CD4-positive, alpha-beta T cell (primary cell): Measurements from ENCODE around the gene GARIN1A. TPM values are rescaled to one million over a fixed set of nuclear protein-coding genes. Genes with fewer than 3 reads are reported as not detected.

ENCODE experiments used
- ATAC-seq: fragments of 200-7000 bp; cut with Tn5 transposase; one replicate; pipeline ENCODE4 v1.10.0; 2022; ENCODE audit warnings: mild to moderate bottlenecking; ENCODE audit not compliant: poor library complexity
- CTCF ChIA-PET: fragments of 350-600 bp; sonication (Branson Sonifier 250); formaldehyde crosslinking; loops from one replicate; lab custom pipeline; 2021; ENCODE audit warnings: antibody characterized with exemption, inconsistent platforms; lab: Charles Lee
- POLR2A ChIA-PET: fragments of 350-600 bp; sonication (Branson Sonifier 250); formaldehyde crosslinking; loops from one replicate; lab custom pipeline; 2021; ENCODE audit warnings: antibody characterized with exemption, inconsistent platforms; lab: Charles Lee
- DNase-seq, 14 experiments: peaks; one replicate each; pipeline ENCODE4 v3.0.0-alpha.2; 2013 to 2020; ENCODE audit warnings: mixed read lengths in 2 of 14
- H3K27ac ChIP-seq, 2 donors: one replicate each; pipeline versions ENCODE4 v1.5.1 to v1.7.0; 2013; ENCODE audit warnings: low read length in 2 of 2, low read depth in 1 of 2, mild to moderate bottlenecking in 1 of 2
- H3K27me3 ChIP-seq, 2 experiments: 1 replicate in 1 of 2; 2 replicates in 1 of 2; pipeline versions ENCODE4 v1.6.1 to v1.7.0; 2013; ENCODE audit warnings: low read length in 2 of 2, control low read depth in 1 of 2, mild to moderate bottlenecking in 1 of 2, moderate library complexity in 1 of 2; ENCODE audit not compliant: insufficient read depth in 2 of 2, control insufficient read depth in 1 of 2
- H3K36me3 ChIP-seq: one replicate; pipeline ENCODE4 v1.6.1; 2013; ENCODE audit warnings: low read length, control low read depth; ENCODE audit not compliant: insufficient read depth
- H3K4me1 ChIP-seq: one replicate; pipeline ENCODE4 v1.6.1; 2013; ENCODE audit warnings: low read length, control low read depth; ENCODE audit not compliant: insufficient read depth
- H3K4me3 ChIP-seq: one replicate; pipeline ENCODE4 v1.5.1; 2013; ENCODE audit warnings: mild to moderate bottlenecking, low read length, moderate library complexity
- H3K9me3 ChIP-seq, 2 experiments: 1 replicate in 1 of 2; 2 replicates in 1 of 2; pipeline versions ENCODE4 v1.6.1 to v1.7.0; 2013; ENCODE audit warnings: low read length in 2 of 2, mild to moderate bottlenecking in 2 of 2, control low read depth in 1 of 2, moderate library complexity in 1 of 2; ENCODE audit not compliant: control insufficient read depth in 1 of 2, insufficient read depth in 1 of 2
- H3K27ac Mint-ChIP-seq: one replicate; pipeline ENCODE4 v1.8.0; 2020; ENCODE audit warnings: mixed read lengths
- H3K27me3 Mint-ChIP-seq: one replicate; pipeline ENCODE4 v1.8.0; 2021; ENCODE audit warnings: mixed read lengths
- H3K36me3 Mint-ChIP-seq: one replicate; pipeline ENCODE4 v1.8.0; 2021; ENCODE audit warnings: low read depth, mixed read lengths
- H3K4me1 Mint-ChIP-seq: one replicate; pipeline ENCODE4 v1.8.0; 2021; ENCODE audit warnings: low read depth, mixed read lengths
- H3K4me3 Mint-ChIP-seq: one replicate; pipeline ENCODE4 v1.8.0; 2020; ENCODE audit warnings: mild to moderate bottlenecking, mixed read lengths
- H3K9me3 Mint-ChIP-seq: one replicate; pipeline ENCODE4 v1.8.0; 2020; ENCODE audit warnings: mixed read lengths
- intact Hi-C, 2 experiments: fragments of 100-400 bp; cut with DNase I in 1 of 2; cut with micrococcal nuclease in 1 of 2; formaldehyde crosslinking; loops; one replicate each; pipeline versions ENCODE4 v1.15.1 to v1.9.0; 2023 to 2025; cut with DNase I, micrococcal nuclease
- total RNA-seq, 174 experiments: library from RNA in 2 of 174; stranded (reverse) in 2 of 174; gene quantifications; one replicate each; pipeline ENCODE4 v1.2.3 and lab custom pipeline; 2021 to 2026
- TF ChIP-seq, protein P1 (sequence below): fragments of 200-600 bp; IDR thresholded peaks from one replicate; pipeline ENCODE4 v1.8.0; 2022; ENCODE audit warnings: antibody characterized with exemption, mild to moderate bottlenecking

Gene GARIN1A
- total RNA-seq, 2 experiments from 2014 or later = 0.71 to 0.73 TPM

DNA sequence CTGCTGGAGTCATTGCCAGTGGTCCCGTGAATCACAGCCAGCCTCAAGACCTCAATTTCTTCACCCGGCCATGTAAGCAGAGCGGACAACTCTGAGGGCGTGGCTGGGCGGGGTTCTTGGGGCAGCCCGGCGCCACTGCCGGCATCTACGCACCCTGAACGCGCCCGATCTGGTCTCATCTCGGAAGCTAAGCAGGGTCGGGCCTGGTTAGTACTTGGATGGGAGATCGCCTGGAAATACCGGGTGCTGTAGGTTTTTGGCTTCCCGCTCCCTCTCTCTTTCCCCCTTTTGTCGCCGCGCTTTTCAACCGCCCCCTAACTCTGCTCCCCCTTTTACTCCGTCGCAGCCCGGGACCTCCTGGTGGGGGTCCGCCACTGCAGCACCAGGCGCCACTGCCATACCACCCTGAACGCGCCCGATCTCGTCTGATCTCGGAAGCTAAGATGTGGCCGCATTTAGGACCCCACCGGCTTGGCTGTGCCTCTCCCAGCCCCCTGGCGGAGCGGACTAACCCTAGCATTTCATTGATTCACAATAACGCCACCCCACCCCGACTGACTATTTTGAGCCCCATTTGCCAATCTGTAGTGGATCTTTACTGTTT, 25.3 kb downstream of the GARIN1A start:
- H3K4me3 ChIP-seq = peak overlapping the region; percentile 13
- peak in 13 of 14 experiments; percentile 2 to 71 (median 20) for DNase-seq
- H3K4me1 Mint-ChIP-seq = peaks cover 6% of the 10 kb centered on the region
- H3K27ac Mint-ChIP-seq = no peak overlapping the region
- intact Hi-C loops = no loop called here
- H3K36me3 ChIP-seq = no peaks in the 10 kb centered on the region
- ATAC-seq = peak; percentile 63
- no peaks in the 10 kb centered on the region for H3K9me3 Mint-ChIP-seq
- no peak overlapping the region for H3K27ac ChIP-seq
- CTCF ChIA-PET = no interaction called here
- POLR2A ChIA-PET = no interaction called here
- no peaks in the 10 kb centered on the region for H3K36me3 Mint-ChIP-seq
- H3K27me3 ChIP-seq = peaks cover 40 to 51% of the 10 kb centered on the region in 2 experiments
- peaks cover 0 to 10% of the 10 kb centered on the region in 2 experiments for H3K9me3 ChIP-seq
- H3K27me3 Mint-ChIP-seq = peaks cover 67% of the 10 kb centered on the region
- peak overlapping the region; percentile 61 for H3K4me3 Mint-ChIP-seq
- H3K4me1 ChIP-seq = peaks cover 7% of the 10 kb centered on the region
- TF ChIP-seq, protein P1, sequence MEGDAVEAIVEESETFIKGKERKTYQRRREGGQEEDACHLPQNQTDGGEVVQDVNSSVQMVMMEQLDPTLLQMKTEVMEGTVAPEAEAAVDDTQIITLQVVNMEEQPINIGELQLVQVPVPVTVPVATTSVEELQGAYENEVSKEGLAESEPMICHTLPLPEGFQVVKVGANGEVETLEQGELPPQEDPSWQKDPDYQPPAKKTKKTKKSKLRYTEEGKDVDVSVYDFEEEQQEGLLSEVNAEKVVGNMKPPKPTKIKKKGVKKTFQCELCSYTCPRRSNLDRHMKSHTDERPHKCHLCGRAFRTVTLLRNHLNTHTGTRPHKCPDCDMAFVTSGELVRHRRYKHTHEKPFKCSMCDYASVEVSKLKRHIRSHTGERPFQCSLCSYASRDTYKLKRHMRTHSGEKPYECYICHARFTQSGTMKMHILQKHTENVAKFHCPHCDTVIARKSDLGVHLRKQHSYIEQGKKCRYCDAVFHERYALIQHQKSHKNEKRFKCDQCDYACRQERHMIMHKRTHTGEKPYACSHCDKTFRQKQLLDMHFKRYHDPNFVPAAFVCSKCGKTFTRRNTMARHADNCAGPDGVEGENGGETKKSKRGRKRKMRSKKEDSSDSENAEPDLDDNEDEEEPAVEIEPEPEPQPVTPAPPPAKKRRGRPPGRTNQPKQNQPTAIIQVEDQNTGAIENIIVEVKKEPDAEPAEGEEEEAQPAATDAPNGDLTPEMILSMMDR = no peak

DNA sequence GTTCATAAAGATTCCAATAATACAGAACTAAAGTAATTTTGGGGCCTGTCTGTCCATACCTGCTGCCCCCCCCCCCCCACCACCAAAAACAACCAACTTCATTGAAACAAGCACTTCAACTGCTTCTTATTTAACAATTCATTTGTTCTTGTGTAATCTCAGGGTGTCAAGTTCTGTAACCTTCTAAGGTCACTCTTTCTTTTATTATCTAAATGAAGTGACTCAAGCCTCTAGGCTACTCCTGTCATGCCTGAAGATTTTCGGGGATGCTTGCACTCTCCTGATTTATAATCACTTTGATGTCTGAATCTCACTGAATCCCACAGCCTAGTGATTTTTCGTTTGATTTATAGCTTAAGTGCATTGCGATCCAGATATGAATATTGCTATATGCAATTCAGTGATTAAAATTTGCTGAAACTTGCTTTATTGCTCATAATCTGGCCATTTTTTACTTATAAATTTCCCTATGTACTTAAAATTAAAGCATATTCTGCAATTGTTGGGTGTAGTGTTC, 27.2 kb downstream of the GARIN1A start:
- Mint-ChIP-seq H3K9me3 (no peaks in the 10 kb centered on the region), H3K27me3 (peaks cover 60% of the 10 kb centered on the region), H3K4me1 (peaks cover 6% of the 10 kb centered on the region), H3K4me3 (no peak overlapping the region), H3K27ac (no peak overlapping the region), H3K36me3 (no peaks in the 10 kb centered on the region)
- ATAC-seq (no peak), DNase-seq (no peak)
- ChIA-PET POLR2A (interaction anchor here (0.6 kb wide), 1 partner anchor 240 kb away, joined by 3 read pairs; no protein-coding TSS in a partner anchor), CTCF (no interaction called here)
- peaks cover 0 to 10% of the 10 kb centered on the region in 2 experiments for H3K9me3 ChIP-seq
- intact Hi-C loops = no loop called here
- no peak overlapping the region for H3K27ac ChIP-seq
- TF ChIP-seq, protein P1 = no peak
- H3K4me1 ChIP-seq = peaks cover 7% of the 10 kb centered on the region
- no peaks in the 10 kb centered on the region for H3K36me3 ChIP-seq
- H3K4me3 ChIP-seq = no peak overlapping the region
- H3K27me3 ChIP-seq = peaks cover 36 to 51% of the 10 kb centered on the region in 2 experiments

DNA sequence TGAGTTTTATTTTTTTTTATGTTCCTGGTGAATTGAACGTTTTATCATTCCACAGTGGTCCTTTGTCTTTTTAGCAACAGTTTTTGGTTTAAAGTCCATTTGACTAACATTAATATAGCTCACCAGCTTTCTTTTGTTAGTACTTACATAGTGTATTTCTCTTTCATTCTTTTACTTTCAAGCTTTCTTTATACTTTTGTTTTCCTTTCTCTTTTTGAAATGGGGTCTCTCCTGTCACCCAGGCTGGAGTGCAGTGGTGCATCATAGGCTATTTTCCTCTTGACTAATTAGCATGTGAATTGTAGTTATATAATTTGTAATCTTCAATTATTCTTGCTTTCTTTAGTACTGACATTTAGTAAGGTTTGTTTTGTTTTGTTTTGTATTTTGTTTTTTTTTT, 27.8 kb downstream of the GARIN1A start:
- H3K27ac Mint-ChIP-seq = no peak overlapping the region
- intact Hi-C loops = no loop called here
- ChIA-PET CTCF (interaction anchor here (0.7 kb wide), 1 partner anchor 639 kb away, joined by 3 read pairs; no protein-coding TSS in a partner anchor), POLR2A (interaction anchor here (0.6 kb wide), 1 partner anchor 240 kb away, joined by 3 read pairs; no protein-coding TSS in a partner anchor)
- no peak overlapping the region for H3K4me3 Mint-ChIP-seq
- Histone ChIP-seq H3K9me3 (peaks cover 0 to 10% of the 10 kb centered on the region in 2 experiments), H3K27me3 (peaks cover 36 to 49% of the 10 kb centered on the region in 2 experiments), H3K4me1 (peaks cover 7% of the 10 kb centered on the region), H3K36me3 (no peaks in the 10 kb centered on the region), H3K27ac (no peak overlapping the region), H3K4me3 (no peak overlapping the region)
- ATAC-seq (no peak), DNase-seq (no peak)
- peaks cover 6% of the 10 kb centered on the region for H3K4me1 Mint-ChIP-seq
- no peaks in the 10 kb centered on the region for H3K36me3 Mint-ChIP-seq
- TF ChIP-seq, protein P1 = no peak
- peaks cover 55% of the 10 kb centered on the region for H3K27me3 Mint-ChIP-seq
- no peaks in the 10 kb centered on the region for H3K9me3 Mint-ChIP-seq
